ENCODE results near the gene GNA12.
A peak's percentile ranks its signal among the peaks of the same experiment; 100 is the strongest.

GNA12 gene

DNA sequence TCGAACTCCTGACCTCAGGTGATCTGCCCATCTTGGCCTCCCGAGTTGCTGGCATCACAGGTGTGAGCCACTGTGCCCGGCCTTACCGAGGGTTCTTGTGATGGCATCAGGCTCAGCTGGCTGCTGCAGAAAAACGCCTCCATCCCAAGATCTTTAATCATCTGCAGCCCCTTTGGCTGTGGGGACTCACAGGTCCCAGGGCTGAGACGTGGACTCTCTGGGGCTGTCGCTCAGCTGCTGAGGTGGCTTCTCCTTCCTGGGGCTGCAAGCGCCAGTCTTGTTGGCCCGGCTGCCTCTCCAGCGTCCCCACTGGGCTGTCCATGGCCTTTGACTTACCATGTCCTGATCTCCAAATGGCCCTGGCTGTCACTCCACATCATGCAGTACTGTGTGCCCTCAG, 136.1 kb downstream of the GNA12 start:
- no peak overlapping the region for H3K4me3 ChIP-seq (replicated peaks; ENCODE audit: low read depth, low read length)
- TF ChIP-seq, protein P1, sequence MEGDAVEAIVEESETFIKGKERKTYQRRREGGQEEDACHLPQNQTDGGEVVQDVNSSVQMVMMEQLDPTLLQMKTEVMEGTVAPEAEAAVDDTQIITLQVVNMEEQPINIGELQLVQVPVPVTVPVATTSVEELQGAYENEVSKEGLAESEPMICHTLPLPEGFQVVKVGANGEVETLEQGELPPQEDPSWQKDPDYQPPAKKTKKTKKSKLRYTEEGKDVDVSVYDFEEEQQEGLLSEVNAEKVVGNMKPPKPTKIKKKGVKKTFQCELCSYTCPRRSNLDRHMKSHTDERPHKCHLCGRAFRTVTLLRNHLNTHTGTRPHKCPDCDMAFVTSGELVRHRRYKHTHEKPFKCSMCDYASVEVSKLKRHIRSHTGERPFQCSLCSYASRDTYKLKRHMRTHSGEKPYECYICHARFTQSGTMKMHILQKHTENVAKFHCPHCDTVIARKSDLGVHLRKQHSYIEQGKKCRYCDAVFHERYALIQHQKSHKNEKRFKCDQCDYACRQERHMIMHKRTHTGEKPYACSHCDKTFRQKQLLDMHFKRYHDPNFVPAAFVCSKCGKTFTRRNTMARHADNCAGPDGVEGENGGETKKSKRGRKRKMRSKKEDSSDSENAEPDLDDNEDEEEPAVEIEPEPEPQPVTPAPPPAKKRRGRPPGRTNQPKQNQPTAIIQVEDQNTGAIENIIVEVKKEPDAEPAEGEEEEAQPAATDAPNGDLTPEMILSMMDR (IDR thresholded peaks at IDR 0.05; ENCODE audit: low read length, missing control alignments), result no peak
- no peak for DNase-seq (ENCODE audit: low read depth)

DNA sequence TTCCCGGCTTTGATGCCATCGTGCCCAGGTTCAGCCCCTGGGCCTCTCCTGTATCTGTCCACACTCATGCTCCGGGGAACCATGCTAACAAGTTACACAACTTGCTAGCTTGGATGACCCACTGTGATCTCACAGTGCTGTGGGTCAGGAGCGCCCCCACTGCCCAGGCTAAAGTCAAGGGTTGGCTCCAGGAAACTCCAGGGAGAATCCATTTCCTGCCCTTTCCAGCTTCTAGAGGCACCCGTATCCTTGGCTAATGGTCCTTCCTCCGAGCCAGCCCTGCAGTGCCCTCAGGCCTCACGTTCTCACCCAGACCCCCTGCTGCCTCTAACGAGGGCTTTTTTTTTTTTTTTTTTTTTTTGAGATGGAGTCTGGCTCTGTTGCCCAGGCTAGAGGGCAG, 136.6 kb downstream of the GNA12 start:
- no peak for DNase-seq (ENCODE audit: low read depth)
- TF ChIP-seq, protein P1 (IDR thresholded peaks at IDR 0.05; ENCODE audit: low read length, missing control alignments), result no peak
- H3K4me3 ChIP-seq (replicated peaks; ENCODE audit: low read depth, low read length), result no peak overlapping the region

DNA sequence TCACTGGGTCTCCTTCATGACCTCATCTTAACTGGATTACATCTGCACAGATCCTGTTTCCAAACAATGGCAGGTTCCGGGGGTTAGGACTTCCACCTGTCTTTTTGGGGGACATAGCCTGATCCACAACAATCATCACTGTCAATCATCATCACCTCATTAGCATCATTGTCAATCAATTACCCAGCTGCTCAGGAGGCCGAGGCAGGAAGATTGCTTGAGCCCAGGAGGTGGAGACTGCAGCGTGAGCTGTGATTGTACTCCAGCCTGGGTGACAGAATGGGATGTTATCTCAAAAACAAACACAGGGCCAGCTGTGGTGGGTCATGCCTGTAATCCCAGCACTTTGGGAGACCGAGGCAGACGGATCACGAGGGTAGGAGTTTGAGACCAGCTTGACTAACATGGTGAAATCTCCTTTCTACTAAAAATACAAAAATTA, 137.4 kb downstream of the GNA12 start:
- no peak for DNase-seq (ENCODE audit: low read depth)
- TF ChIP-seq, protein P1 (IDR thresholded peaks at IDR 0.05; ENCODE audit: low read length, missing control alignments), result no peak
- H3K4me3 ChIP-seq (replicated peaks; ENCODE audit: low read depth, low read length), result no peak overlapping the region

DNA sequence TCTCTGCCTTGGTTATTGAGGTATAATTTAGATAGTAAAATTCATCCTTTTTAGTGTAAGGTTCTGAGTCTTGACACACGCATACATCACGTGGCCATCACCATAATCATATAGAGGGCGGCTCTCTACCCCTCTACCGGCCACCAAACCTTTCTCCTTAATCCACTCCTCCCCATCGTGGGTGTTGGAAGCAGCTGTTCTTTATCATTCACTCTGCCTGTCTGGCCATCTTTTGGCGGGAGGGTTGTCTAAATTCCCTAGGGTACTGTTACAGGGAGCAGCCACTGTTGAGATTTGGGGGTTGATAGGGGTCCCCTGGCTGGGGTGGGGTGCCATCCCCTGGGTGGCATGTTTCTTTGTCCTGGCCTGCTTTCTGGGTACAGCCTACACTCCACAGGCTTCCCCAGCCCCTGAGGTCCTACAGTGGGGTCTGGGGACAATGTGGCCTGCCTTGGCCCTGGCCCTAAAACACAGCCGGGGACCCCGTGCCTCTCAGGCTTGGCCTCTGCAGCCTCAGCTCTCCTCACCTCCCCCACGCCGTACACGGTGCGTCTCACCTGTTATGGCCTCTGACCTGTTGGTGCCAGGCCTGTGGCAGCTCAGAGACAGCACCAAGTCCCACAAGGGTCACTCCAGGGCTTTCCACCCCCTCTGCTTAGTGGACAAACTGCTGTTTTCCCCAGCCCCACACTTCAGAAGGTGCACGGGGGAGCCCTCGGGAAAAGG, 138.6 kb downstream of the GNA12 start:
- DNase-seq (ENCODE audit: low read depth), result no peak
- TF ChIP-seq, protein P1 (IDR thresholded peaks at IDR 0.05; ENCODE audit: low read length, missing control alignments), result no peak
- H3K4me3 ChIP-seq (replicated peaks; ENCODE audit: low read depth, low read length), result no peak overlapping the region

DNA sequence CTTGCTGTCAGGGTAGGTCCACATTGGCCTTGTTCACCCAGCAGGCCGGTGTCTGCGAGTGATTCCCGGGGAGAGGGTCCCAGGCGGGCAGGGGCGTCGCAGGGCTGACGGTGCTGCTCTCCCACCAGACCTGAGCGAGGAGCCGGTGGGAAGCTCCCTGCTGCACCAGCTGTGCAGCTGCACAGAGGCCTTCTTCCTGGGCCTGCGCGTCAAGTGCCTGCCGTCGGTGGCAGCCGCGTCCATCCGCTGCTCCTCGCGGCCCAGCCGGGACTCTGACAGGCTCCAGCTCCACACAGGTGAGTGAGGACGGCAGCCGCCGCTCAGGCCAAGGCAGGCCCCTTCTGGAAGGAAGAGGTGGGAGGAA, 141.5 kb downstream of the GNA12 start:
- DNase-seq (ENCODE audit: low read depth), result no peak
- no peak overlapping the region for H3K4me3 ChIP-seq (replicated peaks; ENCODE audit: low read depth, low read length)
- TF ChIP-seq, protein P1 (IDR thresholded peaks at IDR 0.05; ENCODE audit: low read length, missing control alignments), result no peak

DNA sequence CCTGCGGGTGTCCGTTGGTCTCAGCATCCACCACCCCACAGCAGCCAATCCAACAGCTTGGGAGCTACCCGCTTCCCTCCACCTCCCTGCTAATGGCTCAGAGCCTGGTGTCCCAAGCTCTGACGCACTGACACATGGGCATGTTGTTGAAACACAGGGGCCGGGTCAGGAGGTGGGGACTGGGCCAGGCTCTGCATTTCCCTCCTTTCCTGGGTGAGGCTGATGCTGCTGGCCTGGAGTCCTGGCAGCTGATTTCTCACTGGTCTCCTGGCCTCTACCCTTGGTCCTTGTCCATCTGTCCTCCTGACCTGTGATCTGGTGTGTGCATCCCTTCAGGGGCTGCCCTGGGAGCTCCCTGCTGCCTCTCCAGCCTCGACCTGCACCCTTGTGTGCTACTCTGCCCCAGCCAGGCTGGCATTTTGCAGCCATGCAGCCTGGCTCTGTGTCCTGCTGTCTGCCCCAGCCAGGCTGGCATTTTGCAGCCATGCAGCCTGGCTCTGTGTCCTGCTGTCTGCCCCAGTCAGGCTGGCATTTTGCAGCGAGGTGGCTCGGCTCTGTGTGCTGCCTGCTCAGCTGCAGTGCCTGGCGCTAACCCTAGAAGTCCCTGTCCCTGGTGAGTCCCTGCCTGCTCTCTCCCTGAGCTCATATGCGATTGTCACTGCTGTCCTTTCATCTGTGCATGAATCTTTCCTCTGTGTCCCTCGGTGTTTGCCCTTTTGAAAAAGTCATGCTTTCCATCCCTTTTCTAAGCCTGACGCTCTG, 142.1 kb downstream of the GNA12 start:
- H3K4me3 ChIP-seq (replicated peaks; ENCODE audit: low read depth, low read length), result no peak overlapping the region
- TF ChIP-seq, protein P1 (IDR thresholded peaks at IDR 0.05; ENCODE audit: low read length, missing control alignments), result no peak
- peak; percentile 55 for DNase-seq (ENCODE audit: low read depth)
